GM12875 (cell line): Measurements from ENCODE around the gene ITGA2B.

Experiments
- H3K4me3 ChIP-seq: one replicate; pipeline ENCODE4 v1.5.1; 2011; ENCODE audit warnings: low read depth, low read length, control low read depth
- CTCF ChIP-seq: IDR thresholded peaks from 2 replicates; pipeline ENCODE4 v1.5.1; 2011; ENCODE audit warnings: low read depth, mild to moderate bottlenecking, control low read depth, inconsistent platforms, low read length, moderate library complexity, borderline replicate concordance; ENCODE audit not compliant: insufficient read depth

The ITGA2B gene

GRCh38 chr17:44324092-44324570 is 65.3 kb downstream of the ITGA2B start:
- peak overlapping the region; percentile 94 for H3K4me3 ChIP-seq
- no peak for TF ChIP-seq CTCF

GRCh38 chr17:44323359-44324091 is 65.9 kb downstream of the ITGA2B start:
- H3K4me3 ChIP-seq = peak overlapping the region; percentile 94
- no peak for TF ChIP-seq CTCF

GRCh38 chr17:44322236-44322895 is 67.1 kb downstream of the ITGA2B start:
- no peak for TF ChIP-seq CTCF
- H3K4me3 ChIP-seq = no peak overlapping the region
